Inflammatory macrophage treated with lipopolysaccharide for 4 hours (primary cell): Measurements from ENCODE around the gene PLPP4.

Experiments
- DNase-seq: peaks from one replicate; pipeline ENCODE4 v3.0.0-alpha.2; 2020

The PLPP4 gene

GRCh38 chr10:120580918-120581895 lies 124.2 kb downstream of the PLPP4 start:
- DNase-seq: no peak

GRCh38 chr10:120582753-120583152 lies 125.7 kb downstream of the PLPP4 start:
- DNase-seq: no peak

GRCh38 chr10:120583424-120584108 lies 126.5 kb downstream of the PLPP4 start:
- DNase-seq: no peak

- DNase-seq: no peak
Observed at GRCh38 chr10:120584786-120585185, 127.8 kb downstream of the PLPP4 start.

GRCh38 chr10:120586471-120586872 lies 129.4 kb downstream of the PLPP4 start:
- DNase-seq: no peak

- no peak for DNase-seq
Observed at GRCh38 chr10:120587061-120587460, 130.0 kb downstream of the PLPP4 start.

GRCh38 chr10:120588311-120588710 lies 131.3 kb downstream of the PLPP4 start:
- no peak for DNase-seq

- no peak for DNase-seq
Observed at GRCh38 chr10:120593693-120594092, 136.7 kb downstream of the PLPP4 start.

- no peak for DNase-seq
Observed at GRCh38 chr10:120597902-120598301, 140.9 kb downstream of the PLPP4 start.

- no peak for DNase-seq
Observed at GRCh38 chr10:120598386-120598785, 141.4 kb downstream of the PLPP4 start.

GRCh38 chr10:120599200-120599724 lies 142.2 kb downstream of the PLPP4 start:
- DNase-seq: no peak

GRCh38 chr10:120600871-120601649 lies 144.0 kb downstream of the PLPP4 start:
- DNase-seq: peak; percentile 30

GRCh38 chr10:120601999-120602398 lies 145.0 kb downstream of the PLPP4 start:
- DNase-seq: no peak

- DNase-seq: no peak
Observed at GRCh38 chr10:120605410-120605809, 148.4 kb downstream of the PLPP4 start.

- no peak for DNase-seq
Observed at GRCh38 chr10:120606051-120606764, 149.2 kb downstream of the PLPP4 start.

GRCh38 chr10:120607016-120607709 lies 150.1 kb downstream of the PLPP4 start:
- DNase-seq: no peak

GRCh38 chr10:120607710-120608703 lies 151.0 kb downstream of the PLPP4 start:
- no peak for DNase-seq

- DNase-seq: no peak
Observed at GRCh38 chr10:120609006-120609405, 152.0 kb downstream of the PLPP4 start.

- DNase-seq: peak; percentile 13
Observed at GRCh38 chr10:120610791-120611190, 153.8 kb downstream of the PLPP4 start.

GRCh38 chr10:120612756-120613155 lies 155.7 kb downstream of the PLPP4 start:
- DNase-seq: no peak
